ENCODE measurements around the gene MRPS5.

The MRPS5 gene

DNA sequence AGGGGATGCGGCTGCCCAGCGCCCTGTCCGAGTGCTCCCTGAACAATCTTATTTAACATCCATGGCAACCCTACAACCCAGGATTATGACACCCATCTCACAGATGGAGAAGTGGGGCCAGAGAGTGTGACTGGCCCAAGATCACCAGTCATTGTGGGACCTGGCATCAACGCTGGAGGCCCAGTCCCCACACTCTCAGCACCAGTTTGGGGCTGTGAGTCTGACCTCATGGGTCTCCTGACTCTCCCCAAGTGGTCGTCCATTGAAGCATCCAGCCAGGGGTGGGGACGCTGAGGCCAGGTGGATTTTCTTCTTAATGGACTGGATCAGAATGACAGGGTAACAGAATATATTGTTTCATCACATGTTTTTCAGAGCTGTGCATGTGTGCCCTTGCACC lies 71.6 kb downstream of the MRPS5 start:
- TF ChIP-seq, protein P1, sequence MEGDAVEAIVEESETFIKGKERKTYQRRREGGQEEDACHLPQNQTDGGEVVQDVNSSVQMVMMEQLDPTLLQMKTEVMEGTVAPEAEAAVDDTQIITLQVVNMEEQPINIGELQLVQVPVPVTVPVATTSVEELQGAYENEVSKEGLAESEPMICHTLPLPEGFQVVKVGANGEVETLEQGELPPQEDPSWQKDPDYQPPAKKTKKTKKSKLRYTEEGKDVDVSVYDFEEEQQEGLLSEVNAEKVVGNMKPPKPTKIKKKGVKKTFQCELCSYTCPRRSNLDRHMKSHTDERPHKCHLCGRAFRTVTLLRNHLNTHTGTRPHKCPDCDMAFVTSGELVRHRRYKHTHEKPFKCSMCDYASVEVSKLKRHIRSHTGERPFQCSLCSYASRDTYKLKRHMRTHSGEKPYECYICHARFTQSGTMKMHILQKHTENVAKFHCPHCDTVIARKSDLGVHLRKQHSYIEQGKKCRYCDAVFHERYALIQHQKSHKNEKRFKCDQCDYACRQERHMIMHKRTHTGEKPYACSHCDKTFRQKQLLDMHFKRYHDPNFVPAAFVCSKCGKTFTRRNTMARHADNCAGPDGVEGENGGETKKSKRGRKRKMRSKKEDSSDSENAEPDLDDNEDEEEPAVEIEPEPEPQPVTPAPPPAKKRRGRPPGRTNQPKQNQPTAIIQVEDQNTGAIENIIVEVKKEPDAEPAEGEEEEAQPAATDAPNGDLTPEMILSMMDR (IDR thresholded peaks at IDR 0.05; ENCODE audit: low read depth, low read length) = no peak
- no peak for TF ChIP-seq POLR2A (IDR thresholded peaks at IDR 0.05; ENCODE audit: extremely low read depth, insufficient read length)
- no peak for TF ChIP-seq MYC (IDR thresholded peaks at IDR 0.05; ENCODE audit: low read depth, low read length)
- TF ChIP-seq, protein P2, sequence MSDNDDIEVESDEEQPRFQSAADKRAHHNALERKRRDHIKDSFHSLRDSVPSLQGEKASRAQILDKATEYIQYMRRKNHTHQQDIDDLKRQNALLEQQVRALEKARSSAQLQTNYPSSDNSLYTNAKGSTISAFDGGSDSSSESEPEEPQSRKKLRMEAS (IDR thresholded peaks at IDR 0.05; ENCODE audit: low read depth, low read length) = no peak
- no peak for DNase-seq (ENCODE audit: low read depth)
- no peak overlapping the region for H3K4me3 ChIP-seq (ENCODE audit: low read depth, low read length)

DNA sequence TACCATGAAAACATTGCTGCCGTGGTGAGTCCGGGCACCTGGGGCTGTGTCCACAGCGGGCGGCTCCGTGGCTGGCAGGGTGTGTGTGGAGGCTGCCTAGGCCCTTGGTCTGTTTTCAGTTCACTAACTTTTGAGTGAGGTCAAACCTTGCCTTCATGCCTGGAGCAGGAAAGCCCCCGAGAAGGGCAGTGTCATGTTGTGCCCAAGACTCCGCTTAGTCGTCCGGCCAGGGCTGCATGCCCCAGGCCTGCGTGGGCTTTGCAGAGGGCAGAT lies 72.0 kb downstream of the MRPS5 start:
- TF ChIP-seq POLR2A (IDR thresholded peaks at IDR 0.05; ENCODE audit: extremely low read depth, insufficient read length) = no peak
- no peak for DNase-seq (ENCODE audit: low read depth)
- no peak overlapping the region for H3K4me3 ChIP-seq (ENCODE audit: low read depth, low read length)

DNA sequence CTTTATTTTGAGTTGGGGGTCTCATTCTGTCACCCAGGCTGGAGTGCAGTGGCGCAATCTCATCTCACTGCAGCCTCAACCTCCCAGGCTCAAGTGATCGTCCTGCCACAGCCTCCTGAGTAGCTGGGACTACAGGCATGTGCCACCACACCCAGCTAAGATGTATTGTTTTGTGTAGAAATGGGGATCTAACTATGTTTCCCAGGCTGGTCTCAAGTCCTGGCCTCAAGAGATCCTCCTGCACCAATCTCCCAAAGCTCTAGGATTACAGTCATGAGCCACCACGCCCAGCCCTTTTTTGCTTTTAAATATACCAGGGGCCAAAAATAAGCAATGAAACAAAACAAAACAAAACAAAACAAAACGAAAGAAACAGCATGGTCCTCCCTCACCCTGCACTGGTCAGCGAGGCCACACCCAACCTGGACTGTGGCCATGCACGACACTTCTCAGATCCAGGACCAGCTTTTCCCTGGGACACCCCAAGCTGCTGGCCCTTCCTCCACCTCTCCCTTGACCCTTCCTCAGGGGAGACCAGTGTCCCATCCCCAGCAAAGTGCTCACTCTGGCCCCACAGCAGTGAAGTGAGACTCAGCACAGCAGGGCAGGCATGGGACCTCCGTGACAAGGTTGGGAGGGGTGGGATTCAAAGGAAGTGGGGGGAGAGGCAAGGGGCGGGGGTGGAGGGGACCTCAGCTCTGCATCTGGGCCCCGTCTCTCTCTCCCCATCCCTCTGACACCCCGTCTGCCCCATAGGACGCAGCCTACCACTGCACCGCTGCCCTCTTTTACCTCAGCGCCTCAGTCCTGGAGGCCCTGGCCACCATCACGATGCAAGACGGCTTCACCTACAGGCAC lies 72.6 kb downstream of the MRPS5 start:
- no peak overlapping the region for H3K4me3 ChIP-seq (ENCODE audit: low read depth, low read length)
- DNase-seq (ENCODE audit: low read depth) = no peak
- TF ChIP-seq, protein P2 (IDR thresholded peaks at IDR 0.05; ENCODE audit: low read depth, low read length) = no peak
- TF ChIP-seq MYC (IDR thresholded peaks at IDR 0.05; ENCODE audit: low read depth, low read length) (no peak), POLR2A (IDR thresholded peaks at IDR 0.05; ENCODE audit: extremely low read depth, insufficient read length) (no peak)
- TF ChIP-seq, protein P1 (IDR thresholded peaks at IDR 0.05; ENCODE audit: low read depth, low read length) = no peak

DNA sequence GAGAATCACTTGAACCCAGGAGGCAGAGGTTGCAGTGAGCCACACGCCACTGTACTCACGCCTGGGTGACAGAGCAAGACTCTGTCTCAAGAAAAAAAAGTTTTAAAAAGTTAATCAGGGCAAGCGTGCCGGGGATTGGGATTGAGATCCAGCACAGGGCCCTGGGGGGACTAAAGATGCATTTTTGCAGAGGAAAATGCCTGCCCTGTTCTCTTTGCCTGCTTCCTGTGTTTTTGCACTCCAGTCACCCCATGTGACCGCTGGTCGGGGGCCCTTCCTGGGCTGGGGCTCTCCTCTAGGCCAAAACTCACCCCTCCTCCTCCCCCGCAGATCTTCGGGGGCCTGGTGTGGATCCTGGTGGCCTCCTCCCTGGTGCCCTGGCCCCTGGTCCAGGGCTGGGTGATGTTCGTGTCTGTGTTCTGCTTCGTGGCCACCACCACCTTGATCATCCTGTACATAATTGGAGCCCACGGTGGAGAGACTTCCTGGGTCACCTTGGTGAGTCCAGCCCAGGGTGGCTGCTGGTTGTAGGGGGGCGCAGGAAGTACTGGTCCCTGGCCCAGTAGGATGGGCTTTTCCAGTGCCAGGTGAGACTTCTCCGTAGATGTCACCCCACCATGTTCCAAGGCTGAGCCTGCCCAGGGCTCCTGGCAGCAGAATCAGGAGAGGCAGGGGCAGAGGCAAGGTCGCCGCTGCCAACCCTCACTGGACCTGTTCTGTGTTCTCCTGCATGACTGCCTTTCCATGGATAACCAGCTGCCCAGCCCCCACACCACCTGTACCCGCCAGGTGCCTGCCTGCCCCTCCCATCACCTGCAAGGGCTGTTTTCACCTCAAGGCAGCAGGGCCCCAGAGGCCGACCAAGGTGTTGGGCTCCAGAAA lies 73.7 kb downstream of the MRPS5 start:
- no peak overlapping the region for H3K4me3 ChIP-seq (ENCODE audit: low read depth, low read length)
- DNase-seq (ENCODE audit: low read depth) = no peak
- no peak for TF ChIP-seq POLR2A (IDR thresholded peaks at IDR 0.05; ENCODE audit: extremely low read depth, insufficient read length)
- TF ChIP-seq MYC (IDR thresholded peaks at IDR 0.05; ENCODE audit: low read depth, low read length) = no peak
- TF ChIP-seq, protein P2 (IDR thresholded peaks at IDR 0.05; ENCODE audit: low read depth, low read length) = no peak
- TF ChIP-seq, protein P1 (IDR thresholded peaks at IDR 0.05; ENCODE audit: low read depth, low read length) = no peak

DNA sequence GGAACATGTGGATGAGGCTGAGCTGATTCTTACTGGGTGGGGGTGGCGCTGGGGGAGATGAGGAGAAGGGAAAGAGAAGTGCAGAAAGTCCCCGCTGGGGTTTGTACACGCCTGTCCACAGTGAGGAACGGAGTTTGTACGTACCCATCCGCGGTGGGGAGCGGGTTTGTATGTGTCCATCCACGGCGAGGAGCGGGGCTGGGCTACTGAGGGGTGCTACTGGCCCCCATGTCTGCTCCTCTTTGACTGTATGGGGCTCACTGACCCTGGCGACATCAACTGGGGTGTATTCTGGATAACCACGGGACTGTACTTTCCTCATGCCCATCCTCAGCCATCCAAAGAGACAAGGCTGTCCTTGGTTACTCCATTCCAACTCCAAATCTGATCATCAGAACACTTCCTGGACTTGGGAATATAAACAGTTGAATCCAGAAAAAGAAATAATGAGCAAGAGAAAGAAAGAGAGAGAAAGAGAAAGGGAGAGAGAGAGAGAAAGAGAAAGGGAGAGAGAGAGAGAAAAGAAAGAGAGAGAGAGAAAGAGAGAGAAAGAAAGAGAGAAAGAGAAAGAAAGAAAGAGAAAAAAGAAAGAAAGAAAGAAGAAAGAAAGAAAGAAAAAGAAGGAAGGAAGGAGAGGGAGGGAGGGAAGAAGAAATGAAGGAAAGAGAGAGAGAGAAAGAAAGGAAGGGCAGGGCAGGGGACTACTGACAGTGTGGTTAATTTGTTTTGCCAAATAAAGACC lies 75.1 kb downstream of the MRPS5 start:
- TF ChIP-seq, protein P1 (IDR thresholded peaks at IDR 0.05; ENCODE audit: low read depth, low read length) = no peak
- no peak for TF ChIP-seq MYC (IDR thresholded peaks at IDR 0.05; ENCODE audit: low read depth, low read length)
- no peak for TF ChIP-seq POLR2A (IDR thresholded peaks at IDR 0.05; ENCODE audit: extremely low read depth, insufficient read length)
- TF ChIP-seq, protein P2 (IDR thresholded peaks at IDR 0.05; ENCODE audit: low read depth, low read length) = no peak
- DNase-seq (ENCODE audit: low read depth) = no peak
- H3K4me3 ChIP-seq (ENCODE audit: low read depth, low read length) = no peak overlapping the region
